GM23338 (cell line): ENCODE results near the gene REL. TPM values are rescaled to one million over a fixed set of nuclear protein-coding genes. Genes with fewer than 3 reads are reported as not detected.

Source experiments
- ATAC-seq: fragments of 200-7000 bp; cut with Tn5 transposase; 3 replicates; pipeline ENCODE4 v1.9.1; 2020
- DNase-seq: peaks from one replicate; pipeline ENCODE4 v3.0.0-alpha.2; 2015; ENCODE audit warnings: low spot score
- H2AFZ ChIP-seq: fragments of 200-600 bp; sonication (generic); 2 replicates; pipeline ENCODE4 v1.8.0; 2016; ENCODE audit warnings: antibody characterized with exemption, mild to moderate bottlenecking, moderate library complexity
- H3F3A ChIP-seq: fragments of 200-600 bp; sonication (generic); replicated peaks from 2 replicates; pipeline ENCODE4 v1.8.0; 2017; ENCODE audit warnings: antibody characterized with exemption, mixed run types, low read depth
- H3K27ac ChIP-seq: fragments of 200-600 bp; sonication (generic); 2 replicates; pipeline ENCODE4 v1.6.1; 2016; ENCODE audit warnings: low read depth
- H3K27me3 ChIP-seq: fragments of 200-600 bp; sonication (generic); 2 replicates; pipeline ENCODE4 v1.8.0; 2016; ENCODE audit warnings: mild to moderate bottlenecking, mixed run types, moderate library complexity; ENCODE audit not compliant: insufficient read depth
- H3K36me3 ChIP-seq: fragments of 200-600 bp; sonication (generic); 2 replicates; pipeline ENCODE4 v1.8.0; 2016; ENCODE audit warnings: mild to moderate bottlenecking; ENCODE audit not compliant: insufficient read depth
- H3K4me1 ChIP-seq: fragments of 200-600 bp; sonication (generic); 2 replicates; pipeline ENCODE4 v1.8.0; 2016; ENCODE audit warnings: mild to moderate bottlenecking, moderate library complexity; ENCODE audit not compliant: insufficient read depth
- H3K4me2 ChIP-seq: fragments of 200-600 bp; sonication (generic); 2 replicates; pipeline ENCODE4 v1.7.1; 2017; ENCODE audit warnings: mixed run types
- H3K4me3 ChIP-seq: fragments of 200-600 bp; sonication (generic); 2 replicates; pipeline ENCODE4 v1.6.1; 2016; ENCODE audit warnings: mixed run types
- H3K79me2 ChIP-seq: fragments of 200-600 bp; sonication (generic); replicated peaks from 2 replicates; pipeline ENCODE4 v1.8.0; 2017; ENCODE audit warnings: mild to moderate bottlenecking; ENCODE audit not compliant: insufficient read depth
- H3K9me2 ChIP-seq: fragments of 200-600 bp; sonication (generic); 2 replicates; pipeline ENCODE4 v1.8.0; 2017; ENCODE audit not compliant: insufficient read depth
- H4K20me1 ChIP-seq: fragments of 200-600 bp; sonication (generic); replicated peaks from 2 replicates; pipeline ENCODE4 v1.8.0; 2017; ENCODE audit warnings: mild to moderate bottlenecking; ENCODE audit not compliant: insufficient read depth
- H3K27ac Mint-ChIP-seq: 2 replicates; pipeline ENCODE4 v1.8.0; 2020; ENCODE audit warnings: inconsistent platforms, mild to moderate bottlenecking, moderate library complexity, mixed read lengths
- H3K27me3 Mint-ChIP-seq: 3 replicates; pipeline ENCODE4 v1.8.0; 2022; ENCODE audit warnings: low read depth, mild to moderate bottlenecking, moderate library complexity, mixed read lengths, inconsistent platforms; ENCODE audit not compliant: insufficient read depth, poor library complexity
- H3K36me3 Mint-ChIP-seq: 3 replicates; pipeline ENCODE4 v1.8.0; 2021; ENCODE audit warnings: low read depth, mild to moderate bottlenecking, inconsistent platforms, moderate library complexity, mixed read lengths
- H3K4me1 Mint-ChIP-seq: 3 replicates; pipeline ENCODE4 v1.8.0; 2020; ENCODE audit warnings: mild to moderate bottlenecking, inconsistent platforms, mixed read lengths
- H3K4me3 Mint-ChIP-seq: 3 replicates; pipeline ENCODE4 v1.8.0; 2021; ENCODE audit warnings: moderate library complexity, mild to moderate bottlenecking, inconsistent platforms, mixed read lengths
- H3K9me3 Mint-ChIP-seq: 3 replicates; pipeline ENCODE4 v1.8.0; 2020; ENCODE audit warnings: moderate library complexity, mild to moderate bottlenecking, inconsistent platforms, mixed read lengths
- CREB1 ChIP-seq: fragments of 250-450 bp; sonication (Bioruptor Pico); IDR thresholded peaks from 2 replicates; pipeline ENCODE4 v1.5.0; 2020; ENCODE audit warnings: low read depth, mild to moderate bottlenecking, moderate library complexity
- EZH2 ChIP-seq: fragments of 200-600 bp; sonication (generic); IDR thresholded peaks from one replicate; pipeline ENCODE4 v1.8.0; 2017; ENCODE audit warnings: antibody characterized with exemption, mild to moderate bottlenecking, low read depth; ENCODE audit not compliant: unreplicated experiment
- EZH2phosphoT487 ChIP-seq: fragments of 200-600 bp; sonication (generic); IDR thresholded peaks from one replicate; pipeline ENCODE4 v1.8.1; 2018; ENCODE audit warnings: antibody characterized with exemption; ENCODE audit not compliant: unreplicated experiment
- JUNB ChIP-seq: IDR thresholded peaks from one replicate; pipeline ENCODE4 v1.6.1; 2016; ENCODE audit warnings: antibody characterized with exemption; ENCODE audit not compliant: unreplicated experiment
- NANOG ChIP-seq: IDR thresholded peaks from 2 replicates; pipeline ENCODE4 v1.6.1; 2016; ENCODE audit warnings: antibody characterized with exemption, borderline replicate concordance
- POLR2AphosphoS5 ChIP-seq: IDR thresholded peaks from 2 replicates; pipeline ENCODE4 v1.6.1; 2016; ENCODE audit warnings: antibody characterized with exemption, low read depth
- STAT1 ChIP-seq: IDR thresholded peaks from one replicate; pipeline ENCODE4 v1.6.1; 2016; ENCODE audit warnings: antibody characterized with exemption; ENCODE audit not compliant: unreplicated experiment
- ZNF114 ChIP-seq: fragments of 250-450 bp; sonication (Bioruptor Pico); IDR thresholded peaks from 2 replicates; pipeline ENCODE4 v1.5.0; 2020; ENCODE audit warnings: mild to moderate bottlenecking, moderate library complexity
- ZNF331 ChIP-seq: fragments of 250-450 bp; sonication (Bioruptor Pico); IDR thresholded peaks from 2 replicates; pipeline ENCODE4 v1.5.0; 2020; ENCODE audit warnings: low read depth, mild to moderate bottlenecking, moderate library complexity
- polyA plus RNA-seq: library from polyadenylated mRNA; unstranded; fragments of >200 nt; fragmentation: Nextera tagmentation; extraction: Ambion mirVana; gene quantifications from 2 replicates; pipeline ENCODE4 v1.2.1, GENCODE V29; 2016
- total RNA-seq: library from RNA; depleted of rRNA; stranded (reverse); fragments of >200 nt; shearing (Covaris generic); gene quantifications from 2 replicates; pipeline ENCODE4 v1.2.3, GENCODE V29; 2014
- TF ChIP-seq, protein P1 (sequence below): IDR thresholded peaks from one replicate; pipeline ENCODE4 v1.6.1; 2018; ENCODE audit warnings: antibody characterized with exemption; ENCODE audit not compliant: unreplicated experiment
- TF ChIP-seq, protein P2 (sequence below): fragments of 250-450 bp; sonication (Bioruptor Pico); IDR thresholded peaks from 2 replicates; pipeline ENCODE4 v1.5.0; 2020; ENCODE audit warnings: mild to moderate bottlenecking, moderate library complexity
- TF ChIP-seq, protein P3 (sequence below): IDR thresholded peaks from 2 replicates; pipeline ENCODE4 v1.6.1; 2016; ENCODE audit warnings: antibody characterized with exemption
- TF ChIP-seq, protein P4 (sequence below), 2 experiments: fragments of 200-600 bp in 1 of 2; sonication (generic) in 1 of 2; conservative IDR thresholded peaks; 2 replicates each; pipeline versions ENCODE4 v1.5.1 to v1.6.1; 2016 to 2017; ENCODE audit warnings: antibody characterized with exemption in 2 of 2, low read depth in 2 of 2, mild to moderate bottlenecking in 2 of 2, moderate library complexity in 1 of 2

Gene REL
- total and polyA plus RNA-seq, 2 experiments from 2014 or later, result 4.1 to 8.0 TPM

DNA sequence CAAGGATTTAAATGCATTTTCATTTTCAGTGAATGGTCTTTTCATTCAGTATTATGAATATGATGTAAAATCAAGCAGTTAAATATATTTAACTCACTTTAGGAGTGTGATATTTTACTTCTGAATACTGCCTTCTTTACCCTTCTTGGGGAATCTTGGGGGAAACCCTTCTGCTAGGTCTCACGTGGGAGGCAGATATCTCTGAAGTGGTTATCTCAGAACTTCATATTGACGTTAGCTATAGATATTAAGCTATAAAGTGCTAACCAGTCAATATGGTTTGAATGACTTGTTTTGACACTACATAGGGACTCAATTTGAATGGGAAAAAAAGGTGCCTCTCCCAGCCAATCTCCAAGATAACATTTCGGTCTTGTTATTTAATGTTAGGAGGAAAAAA is 9.8 kb downstream of the REL start:
- Mint-ChIP-seq H3K36me3 (no peaks in the 10 kb centered on the region), H3K9me3 (no peaks in the 10 kb centered on the region), H3K27me3 (peaks cover 2% of the 10 kb centered on the region), H3K4me3 (no peak overlapping the region), H3K4me1 (no peaks in the 10 kb centered on the region), H3K27ac (no peak overlapping the region)
- H3K79me2 ChIP-seq, result peaks cover under 1% of the 10 kb centered on the region; the same call in 1 of the 2 replicates
- peaks cover under 1% of the 10 kb centered on the region; the same call in 1 of the 2 replicates for H3K4me1 ChIP-seq
- H3K36me3 ChIP-seq, result no peaks in the 10 kb centered on the region
- ATAC-seq (no peak), DNase-seq (no peak)
- H3K4me3 ChIP-seq, result no peak overlapping the region
- H3F3A ChIP-seq, result no peaks in the 10 kb centered on the region
- H3K9me2 ChIP-seq, result no peaks in the 10 kb centered on the region
- no peak overlapping the region for H3K4me2 ChIP-seq
- H3K27me3 ChIP-seq, result no peaks in the 10 kb centered on the region
- no peak for TF ChIP-seq EZH2phosphoT487
- TF ChIP-seq ZNF114 (CRISPR knock-in tag), result no peak
- TF ChIP-seq STAT1, result no peak
- TF ChIP-seq JUNB, result no peak
- TF ChIP-seq, protein P1, sequence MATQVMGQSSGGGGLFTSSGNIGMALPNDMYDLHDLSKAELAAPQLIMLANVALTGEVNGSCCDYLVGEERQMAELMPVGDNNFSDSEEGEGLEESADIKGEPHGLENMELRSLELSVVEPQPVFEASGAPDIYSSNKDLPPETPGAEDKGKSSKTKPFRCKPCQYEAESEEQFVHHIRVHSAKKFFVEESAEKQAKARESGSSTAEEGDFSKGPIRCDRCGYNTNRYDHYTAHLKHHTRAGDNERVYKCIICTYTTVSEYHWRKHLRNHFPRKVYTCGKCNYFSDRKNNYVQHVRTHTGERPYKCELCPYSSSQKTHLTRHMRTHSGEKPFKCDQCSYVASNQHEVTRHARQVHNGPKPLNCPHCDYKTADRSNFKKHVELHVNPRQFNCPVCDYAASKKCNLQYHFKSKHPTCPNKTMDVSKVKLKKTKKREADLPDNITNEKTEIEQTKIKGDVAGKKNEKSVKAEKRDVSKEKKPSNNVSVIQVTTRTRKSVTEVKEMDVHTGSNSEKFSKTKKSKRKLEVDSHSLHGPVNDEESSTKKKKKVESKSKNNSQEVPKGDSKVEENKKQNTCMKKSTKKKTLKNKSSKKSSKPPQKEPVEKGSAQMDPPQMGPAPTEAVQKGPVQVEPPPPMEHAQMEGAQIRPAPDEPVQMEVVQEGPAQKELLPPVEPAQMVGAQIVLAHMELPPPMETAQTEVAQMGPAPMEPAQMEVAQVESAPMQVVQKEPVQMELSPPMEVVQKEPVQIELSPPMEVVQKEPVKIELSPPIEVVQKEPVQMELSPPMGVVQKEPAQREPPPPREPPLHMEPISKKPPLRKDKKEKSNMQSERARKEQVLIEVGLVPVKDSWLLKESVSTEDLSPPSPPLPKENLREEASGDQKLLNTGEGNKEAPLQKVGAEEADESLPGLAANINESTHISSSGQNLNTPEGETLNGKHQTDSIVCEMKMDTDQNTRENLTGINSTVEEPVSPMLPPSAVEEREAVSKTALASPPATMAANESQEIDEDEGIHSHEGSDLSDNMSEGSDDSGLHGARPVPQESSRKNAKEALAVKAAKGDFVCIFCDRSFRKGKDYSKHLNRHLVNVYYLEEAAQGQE, result no peak
- no peak for TF ChIP-seq CREB1 (CRISPR knock-in tag)
- TF ChIP-seq ZNF331 (CRISPR knock-in tag), result no peak
- no peak for TF ChIP-seq NANOG
- TF ChIP-seq POLR2AphosphoS5, result no peak
- TF ChIP-seq, protein P2, sequence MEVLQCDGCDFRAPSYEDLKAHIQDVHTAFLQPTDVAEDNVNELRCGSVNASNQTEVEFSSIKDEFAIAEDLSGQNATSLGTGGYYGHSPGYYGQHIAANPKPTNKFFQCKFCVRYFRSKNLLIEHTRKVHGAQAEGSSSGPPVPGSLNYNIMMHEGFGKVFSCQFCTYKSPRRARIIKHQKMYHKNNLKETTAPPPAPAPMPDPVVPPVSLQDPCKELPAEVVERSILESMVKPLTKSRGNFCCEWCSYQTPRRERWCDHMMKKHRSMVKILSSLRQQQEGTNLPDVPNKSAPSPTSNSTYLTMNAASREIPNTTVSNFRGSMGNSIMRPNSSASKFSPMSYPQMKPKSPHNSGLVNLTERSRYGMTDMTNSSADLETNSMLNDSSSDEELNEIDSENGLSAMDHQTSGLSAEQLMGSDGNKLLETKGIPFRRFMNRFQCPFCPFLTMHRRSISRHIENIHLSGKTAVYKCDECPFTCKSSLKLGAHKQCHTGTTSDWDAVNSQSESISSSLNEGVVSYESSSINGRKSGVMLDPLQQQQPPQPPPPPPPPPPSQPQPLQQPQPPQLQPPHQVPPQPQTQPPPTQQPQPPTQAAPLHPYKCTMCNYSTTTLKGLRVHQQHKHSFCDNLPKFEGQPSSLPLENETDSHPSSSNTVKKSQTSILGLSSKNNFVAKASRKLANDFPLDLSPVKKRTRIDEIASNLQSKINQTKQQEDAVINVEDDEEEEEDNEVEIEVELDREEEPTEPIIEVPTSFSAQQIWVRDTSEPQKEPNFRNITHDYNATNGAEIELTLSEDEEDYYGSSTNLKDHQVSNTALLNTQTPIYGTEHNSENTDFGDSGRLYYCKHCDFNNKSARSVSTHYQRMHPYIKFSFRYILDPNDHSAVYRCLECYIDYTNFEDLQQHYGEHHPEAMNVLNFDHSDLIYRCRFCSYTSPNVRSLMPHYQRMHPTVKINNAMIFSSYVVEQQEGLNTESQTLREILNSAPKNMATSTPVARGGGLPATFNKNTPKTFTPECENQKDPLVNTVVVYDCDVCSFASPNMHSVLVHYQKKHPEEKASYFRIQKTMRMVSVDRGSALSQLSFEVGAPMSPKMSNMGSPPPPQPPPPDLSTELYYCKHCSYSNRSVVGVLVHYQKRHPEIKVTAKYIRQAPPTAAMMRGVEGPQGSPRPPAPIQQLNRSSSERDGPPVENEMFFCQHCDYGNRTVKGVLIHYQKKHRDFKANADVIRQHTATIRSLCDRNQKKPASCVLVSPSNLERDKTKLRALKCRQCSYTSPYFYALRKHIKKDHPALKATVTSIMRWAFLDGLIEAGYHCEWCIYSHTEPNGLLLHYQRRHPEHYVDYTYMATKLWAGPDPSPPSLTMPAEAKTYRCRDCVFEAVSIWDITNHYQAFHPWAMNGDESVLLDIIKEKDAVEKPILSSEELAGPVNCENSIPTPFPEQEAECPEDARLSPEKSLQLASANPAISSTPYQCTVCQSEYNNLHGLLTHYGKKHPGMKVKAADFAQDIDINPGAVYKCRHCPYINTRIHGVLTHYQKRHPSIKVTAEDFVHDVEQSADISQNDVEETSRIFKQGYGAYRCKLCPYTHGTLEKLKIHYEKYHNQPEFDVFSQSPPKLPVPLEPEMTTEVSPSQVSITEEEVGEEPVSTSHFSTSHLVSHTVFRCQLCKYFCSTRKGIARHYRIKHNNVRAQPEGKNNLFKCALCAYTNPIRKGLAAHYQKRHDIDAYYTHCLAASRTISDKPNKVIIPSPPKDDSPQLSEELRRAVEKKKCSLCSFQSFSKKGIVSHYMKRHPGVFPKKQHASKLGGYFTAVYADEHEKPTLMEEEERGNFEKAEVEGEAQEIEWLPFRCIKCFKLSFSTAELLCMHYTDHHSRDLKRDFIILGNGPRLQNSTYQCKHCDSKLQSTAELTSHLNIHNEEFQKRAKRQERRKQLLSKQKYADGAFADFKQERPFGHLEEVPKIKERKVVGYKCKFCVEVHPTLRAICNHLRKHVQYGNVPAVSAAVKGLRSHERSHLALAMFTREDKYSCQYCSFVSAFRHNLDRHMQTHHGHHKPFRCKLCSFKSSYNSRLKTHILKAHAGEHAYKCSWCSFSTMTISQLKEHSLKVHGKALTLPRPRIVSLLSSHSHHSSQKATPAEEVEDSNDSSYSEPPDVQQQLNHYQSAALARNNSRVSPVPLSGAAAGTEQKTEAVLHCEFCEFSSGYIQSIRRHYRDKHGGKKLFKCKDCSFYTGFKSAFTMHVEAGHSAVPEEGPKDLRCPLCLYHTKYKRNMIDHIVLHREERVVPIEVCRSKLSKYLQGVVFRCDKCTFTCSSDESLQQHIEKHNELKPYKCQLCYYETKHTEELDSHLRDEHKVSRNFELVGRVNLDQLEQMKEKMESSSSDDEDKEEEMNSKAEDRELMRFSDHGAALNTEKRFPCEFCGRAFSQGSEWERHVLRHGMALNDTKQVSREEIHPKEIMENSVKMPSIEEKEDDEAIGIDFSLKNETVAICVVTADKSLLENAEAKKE (CRISPR knock-in tag), result no peak
- TF ChIP-seq, protein P3, sequence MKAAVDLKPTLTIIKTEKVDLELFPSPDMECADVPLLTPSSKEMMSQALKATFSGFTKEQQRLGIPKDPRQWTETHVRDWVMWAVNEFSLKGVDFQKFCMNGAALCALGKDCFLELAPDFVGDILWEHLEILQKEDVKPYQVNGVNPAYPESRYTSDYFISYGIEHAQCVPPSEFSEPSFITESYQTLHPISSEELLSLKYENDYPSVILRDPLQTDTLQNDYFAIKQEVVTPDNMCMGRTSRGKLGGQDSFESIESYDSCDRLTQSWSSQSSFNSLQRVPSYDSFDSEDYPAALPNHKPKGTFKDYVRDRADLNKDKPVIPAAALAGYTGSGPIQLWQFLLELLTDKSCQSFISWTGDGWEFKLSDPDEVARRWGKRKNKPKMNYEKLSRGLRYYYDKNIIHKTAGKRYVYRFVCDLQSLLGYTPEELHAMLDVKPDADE, result no peak
- TF ChIP-seq, protein P4, sequence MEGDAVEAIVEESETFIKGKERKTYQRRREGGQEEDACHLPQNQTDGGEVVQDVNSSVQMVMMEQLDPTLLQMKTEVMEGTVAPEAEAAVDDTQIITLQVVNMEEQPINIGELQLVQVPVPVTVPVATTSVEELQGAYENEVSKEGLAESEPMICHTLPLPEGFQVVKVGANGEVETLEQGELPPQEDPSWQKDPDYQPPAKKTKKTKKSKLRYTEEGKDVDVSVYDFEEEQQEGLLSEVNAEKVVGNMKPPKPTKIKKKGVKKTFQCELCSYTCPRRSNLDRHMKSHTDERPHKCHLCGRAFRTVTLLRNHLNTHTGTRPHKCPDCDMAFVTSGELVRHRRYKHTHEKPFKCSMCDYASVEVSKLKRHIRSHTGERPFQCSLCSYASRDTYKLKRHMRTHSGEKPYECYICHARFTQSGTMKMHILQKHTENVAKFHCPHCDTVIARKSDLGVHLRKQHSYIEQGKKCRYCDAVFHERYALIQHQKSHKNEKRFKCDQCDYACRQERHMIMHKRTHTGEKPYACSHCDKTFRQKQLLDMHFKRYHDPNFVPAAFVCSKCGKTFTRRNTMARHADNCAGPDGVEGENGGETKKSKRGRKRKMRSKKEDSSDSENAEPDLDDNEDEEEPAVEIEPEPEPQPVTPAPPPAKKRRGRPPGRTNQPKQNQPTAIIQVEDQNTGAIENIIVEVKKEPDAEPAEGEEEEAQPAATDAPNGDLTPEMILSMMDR (conservative IDR thresholded peaks at IDR 0.05; ENCODE audit: low read depth in 2 of 2), result no peak
- no peak for TF ChIP-seq EZH2
- no peak overlapping the region for H3K27ac ChIP-seq
- no peak overlapping the region for H2AFZ ChIP-seq
- no peaks in the 10 kb centered on the region for H4K20me1 ChIP-seq
